Omental fat pad (tissue), 4 donors: ENCODE data around the gene TRIM50. TPM values are rescaled to one million over a fixed set of nuclear protein-coding genes. Genes with fewer than 3 reads are reported as not detected.
"Not testable (repeated sequence)": the region's sequence is repeated elsewhere in the genome, so short reads cannot be mapped to it uniquely, and the experiment has no call there.

Experiments
- ATAC-seq: fragments of 150-250 bp; one replicate; pipeline ENCODE4 v1.9.1; 2016; ENCODE audit warnings: mild to moderate bottlenecking, moderate library complexity; ENCODE audit not compliant: low FRiP score
- DNase-seq: peaks from one replicate; pipeline ENCODE4 v3.0.0-alpha.2; 2019; ENCODE audit warnings: low spot score
- total RNA-seq, 4 donors: library from RNA; depleted of rRNA; stranded (reverse); fragments of >200 nt; gene quantifications; one replicate each; pipeline ENCODE4 v1.1.0, GENCODE V29; 2016
- TF ChIP-seq, protein P1 (sequence below), 3 donors: fragments of 450-650 bp; IDR thresholded peaks; one replicate each; pipeline ENCODE4 v1.5.1; 2016 to 2017; ENCODE audit warnings: antibody characterized with exemption in 3 of 3, mild to moderate bottlenecking in 3 of 3, moderate library complexity in 2 of 3

TRIM50 gene
- total RNA-seq = under 1 TPM in 2 of 4 donors, not detected in 2; 0.28 to 0.47 TPM

DNA sequence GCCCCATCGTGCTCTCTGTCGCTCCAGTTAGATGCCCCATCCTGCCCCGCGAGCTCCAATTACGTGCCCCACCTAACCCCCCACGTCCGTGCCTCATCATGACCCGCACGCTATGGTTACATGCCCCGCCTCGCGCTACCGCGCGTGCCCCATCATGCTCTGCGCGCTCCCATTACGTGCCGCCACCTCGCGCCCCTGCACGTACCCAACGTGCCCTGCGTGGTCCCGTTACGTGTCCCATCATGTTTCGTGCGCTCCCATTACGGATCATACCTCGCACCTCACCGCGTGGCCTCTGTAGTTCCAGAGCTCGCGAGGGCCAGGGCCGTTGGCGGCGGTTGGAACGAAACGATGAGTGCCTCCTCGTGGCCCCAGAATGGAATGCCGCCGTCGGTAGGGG is at the start of gene TRIM50, which contains the start of gene FKBP6:
TSS of gene TRIM50 (minus strand) at position 161 of the 400 bp plus-strand sequence. CDS start 3,295 bp downstream, outside the sequence.
TSS of gene FKBP6 (plus strand) at position 240 of the 400 bp plus-strand sequence. CDS start 268 bp downstream, outside the sequence.
- not testable (repeated sequence) for ATAC-seq, DNase-seq

DNA sequence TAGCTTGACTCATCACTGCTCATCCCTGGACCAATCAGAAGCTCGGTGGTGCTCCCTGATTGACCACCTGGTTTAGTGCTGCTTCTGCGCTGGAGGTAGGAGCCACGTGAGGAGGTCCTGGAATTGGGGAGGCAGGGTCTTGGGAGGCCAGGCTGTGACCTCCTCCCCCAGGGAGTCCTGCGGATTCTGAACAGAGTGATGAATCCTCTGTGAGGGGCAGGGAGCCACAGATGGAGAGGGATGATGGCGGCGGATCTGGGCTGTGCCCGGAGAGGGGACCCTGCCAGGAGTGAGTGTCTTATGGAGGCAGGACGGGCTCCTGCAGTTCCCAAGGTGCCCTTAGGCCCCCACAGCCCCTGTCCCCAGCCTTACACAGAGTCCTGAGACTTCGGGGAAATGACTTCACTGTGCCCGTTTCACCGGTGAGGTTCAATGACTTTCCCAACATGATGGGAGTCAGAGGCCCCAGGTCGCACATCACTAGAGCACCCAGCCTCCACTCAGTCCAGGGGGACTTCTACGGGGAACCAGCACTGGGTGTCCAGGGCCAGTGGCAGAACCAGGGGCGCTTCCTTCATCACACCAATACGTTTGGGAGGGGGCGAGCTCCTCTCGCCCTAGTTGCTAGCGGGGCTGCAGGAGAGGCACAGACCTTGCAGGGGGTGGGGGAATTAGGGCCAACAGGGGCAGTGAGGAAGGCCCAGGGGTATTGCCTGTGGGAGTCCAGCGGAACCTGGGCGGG is 49.0 kb upstream of the TRIM50 start:
- TF ChIP-seq, protein P1, sequence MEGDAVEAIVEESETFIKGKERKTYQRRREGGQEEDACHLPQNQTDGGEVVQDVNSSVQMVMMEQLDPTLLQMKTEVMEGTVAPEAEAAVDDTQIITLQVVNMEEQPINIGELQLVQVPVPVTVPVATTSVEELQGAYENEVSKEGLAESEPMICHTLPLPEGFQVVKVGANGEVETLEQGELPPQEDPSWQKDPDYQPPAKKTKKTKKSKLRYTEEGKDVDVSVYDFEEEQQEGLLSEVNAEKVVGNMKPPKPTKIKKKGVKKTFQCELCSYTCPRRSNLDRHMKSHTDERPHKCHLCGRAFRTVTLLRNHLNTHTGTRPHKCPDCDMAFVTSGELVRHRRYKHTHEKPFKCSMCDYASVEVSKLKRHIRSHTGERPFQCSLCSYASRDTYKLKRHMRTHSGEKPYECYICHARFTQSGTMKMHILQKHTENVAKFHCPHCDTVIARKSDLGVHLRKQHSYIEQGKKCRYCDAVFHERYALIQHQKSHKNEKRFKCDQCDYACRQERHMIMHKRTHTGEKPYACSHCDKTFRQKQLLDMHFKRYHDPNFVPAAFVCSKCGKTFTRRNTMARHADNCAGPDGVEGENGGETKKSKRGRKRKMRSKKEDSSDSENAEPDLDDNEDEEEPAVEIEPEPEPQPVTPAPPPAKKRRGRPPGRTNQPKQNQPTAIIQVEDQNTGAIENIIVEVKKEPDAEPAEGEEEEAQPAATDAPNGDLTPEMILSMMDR (IDR thresholded peaks at IDR 0.05) = no peak
- DNase-seq = no peak
- ATAC-seq = no peak

DNA sequence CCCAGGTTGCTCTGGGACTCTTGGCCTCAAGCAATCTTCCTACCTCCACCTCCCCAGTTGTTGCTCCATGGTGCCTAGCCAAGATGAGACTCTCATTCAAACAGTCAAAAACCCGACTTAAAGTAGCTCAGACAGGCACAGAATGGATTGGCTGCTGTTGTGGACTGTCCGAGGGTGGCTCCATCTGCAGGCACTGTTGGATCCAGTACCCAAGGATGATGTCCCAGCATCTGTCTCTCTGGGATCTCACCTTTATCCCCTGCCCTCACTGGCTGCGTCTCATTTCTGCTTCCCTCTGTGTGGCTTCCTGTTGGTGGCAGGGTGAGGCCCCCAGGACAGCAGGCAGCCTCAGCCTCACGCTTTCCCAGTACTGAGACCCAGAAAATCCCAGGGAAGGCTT is 48.4 kb upstream of the TRIM50 start:
- not testable (repeated sequence) for DNase-seq, ATAC-seq

DNA sequence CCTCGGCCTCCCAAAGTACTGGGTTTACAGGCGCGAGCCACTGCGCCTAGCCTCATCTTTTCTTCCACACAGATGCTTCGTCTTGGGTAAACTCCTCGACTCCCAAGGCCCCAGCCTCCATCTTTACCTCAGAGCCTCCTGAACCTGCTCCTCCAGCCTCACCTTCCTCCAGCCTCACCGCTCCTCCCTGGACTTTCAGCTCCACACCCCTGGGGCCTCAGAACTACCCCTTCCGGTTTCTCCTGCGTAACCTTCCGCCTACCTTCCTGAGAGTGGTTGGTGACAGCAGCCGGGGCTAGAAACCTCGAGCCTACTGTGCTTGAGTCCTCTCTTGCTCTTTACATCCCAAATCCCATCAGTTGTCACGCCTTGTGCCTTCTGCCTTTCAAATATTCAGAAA is 45.9 kb upstream of the TRIM50 start:
- TF ChIP-seq, protein P1 (IDR thresholded peaks at IDR 0.05) = no peak
- ATAC-seq = no peak
- no peak for DNase-seq

DNA sequence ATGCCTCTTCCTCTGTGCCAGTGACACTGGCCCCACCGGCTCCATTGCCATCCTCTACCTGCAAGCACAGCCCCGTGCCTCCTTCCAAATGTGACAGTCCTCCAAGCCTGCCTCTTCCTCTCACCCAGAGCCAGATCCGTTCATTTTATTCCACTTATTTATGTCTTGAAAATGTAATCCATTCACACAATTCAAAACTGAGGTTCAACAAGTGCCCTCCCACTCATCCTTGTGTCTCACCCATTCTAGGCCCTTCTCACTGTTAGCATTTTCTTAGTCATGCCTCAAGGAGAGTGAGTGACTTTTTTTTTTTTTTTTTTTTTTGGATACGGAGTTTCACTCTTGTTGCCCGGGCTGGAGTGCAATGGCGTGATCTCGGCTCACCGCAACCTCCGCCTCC is 41.7 kb upstream of the TRIM50 start:
- TF ChIP-seq, protein P1 (IDR thresholded peaks at IDR 0.05) = no peak
- DNase-seq (no peak), ATAC-seq (no peak)

DNA sequence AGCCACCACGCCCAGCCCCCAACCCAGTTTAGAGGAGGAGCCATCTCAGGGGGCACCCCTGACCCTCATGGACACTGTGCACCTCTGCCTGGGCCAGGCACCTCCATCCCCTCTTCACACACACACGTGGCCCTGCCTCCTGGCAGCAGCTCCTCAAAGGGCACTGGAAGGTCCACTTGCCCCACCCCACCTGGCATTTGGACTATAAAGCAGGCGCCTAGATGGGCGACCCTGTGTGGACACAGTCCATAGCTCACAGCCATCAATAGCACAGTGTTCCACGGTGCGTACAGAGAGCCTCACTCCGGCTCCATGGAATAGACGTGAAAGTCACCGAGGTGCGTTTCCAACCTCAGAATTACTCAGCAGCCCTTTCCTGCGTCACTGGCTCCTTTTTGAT is 41.1 kb upstream of the TRIM50 start:
- TF ChIP-seq, protein P1 (IDR thresholded peaks at IDR 0.05) = no peak
- DNase-seq (no peak), ATAC-seq (no peak)

DNA sequence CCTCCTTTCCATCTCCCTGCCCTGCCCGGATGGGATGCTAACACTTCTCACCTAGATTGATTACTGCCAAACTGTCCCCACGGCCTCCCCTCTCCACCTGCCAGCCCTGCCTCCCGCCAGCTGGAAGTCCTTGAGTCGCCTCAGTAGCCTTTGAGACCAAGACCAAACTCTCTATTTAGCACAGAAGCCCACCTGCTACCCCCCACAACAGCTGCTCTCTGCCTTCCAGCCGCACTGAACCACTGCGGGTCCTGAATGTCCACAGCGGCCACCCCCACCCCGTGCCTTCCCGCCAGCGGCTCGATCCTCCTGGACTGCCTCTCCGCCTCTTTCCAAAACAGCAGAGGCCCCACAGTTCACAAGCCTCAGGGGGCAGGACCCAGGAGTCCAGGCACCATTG is 39.1 kb upstream of the TRIM50 start:
- TF ChIP-seq, protein P1 (IDR thresholded peaks at IDR 0.05) = no peak
- ATAC-seq (no peak), DNase-seq (no peak)

DNA sequence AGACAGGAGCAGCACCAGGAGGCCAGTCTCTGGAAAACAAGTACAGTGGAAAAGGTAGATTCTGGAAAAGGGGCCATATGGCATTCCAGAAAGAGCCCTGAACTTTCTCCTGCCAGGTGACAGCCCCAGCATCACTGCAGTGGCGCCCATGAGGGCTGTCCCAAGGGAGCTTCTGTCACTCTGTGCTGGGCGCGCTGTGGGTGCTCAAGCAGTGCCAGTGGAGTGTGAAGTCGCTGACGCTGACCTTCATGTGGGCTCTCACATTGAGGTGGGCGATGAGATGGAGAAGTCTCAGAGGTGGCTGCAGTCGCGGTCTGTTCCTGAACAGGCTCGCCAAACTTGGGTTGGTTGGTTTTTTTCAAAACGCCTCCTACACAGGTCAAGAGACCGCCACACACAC is 38.2 kb upstream of the TRIM50 start:
- ATAC-seq = no peak
- TF ChIP-seq, protein P1 (IDR thresholded peaks at IDR 0.05) = no peak
- no peak for DNase-seq
